HEK293 (cell line): ENCODE results near the gene CTNNA2.

ENCODE experiments used
- CTCF ChIA-PET: fragments of 350-600 bp; formaldehyde crosslinking; extraction: SDS; loops from one replicate; lab custom pipeline; 2021; ENCODE audit warnings: antibody characterized with exemption; lab: Yijun Ruan, JAX
- POLR2A ChIA-PET: fragments of 300-600 bp; formaldehyde crosslinking; extraction: SDS; loops from one replicate; lab custom pipeline; 2020; ENCODE audit warnings: antibody characterized with exemption, inconsistent platforms; lab: Yijun Ruan, JAX
- H3K27ac ChIP-seq: fragments of 200-500 bp; sonication (Bioruptor generic); 2 replicates; pipeline ENCODE4 v1.5.1; 2014; ENCODE audit warnings: low read depth, low read length, control low read depth, inconsistent platforms; ENCODE audit errors: extremely low read depth
- H3K36me3 ChIP-seq, 2 experiments: fragments of 200-500 bp in 1 of 2; sonication (Bioruptor generic) in 1 of 2; 1 replicate in 1 of 2; 2 replicates in 1 of 2; pipeline ENCODE4 v1.5.1; 2014 to 2017; ENCODE audit warnings: inconsistent platforms in 2 of 2, low read length in 2 of 2; ENCODE audit not compliant: control insufficient read depth in 2 of 2, insufficient read depth in 1 of 2
- H3K4me1 ChIP-seq: fragments of 200-500 bp; sonication (Bioruptor generic); 2 replicates; pipeline ENCODE4 v1.5.1; 2014; ENCODE audit warnings: mild to moderate bottlenecking, low read length, inconsistent platforms; ENCODE audit not compliant: control insufficient read depth, insufficient read depth
- H3K4me3 ChIP-seq: 2 replicates; pipeline ENCODE4 v1.5.1; 2011; ENCODE audit warnings: low read depth, mild to moderate bottlenecking, control low read depth, low read length, moderate library complexity
- H3K9me3 ChIP-seq: fragments of 200-500 bp; sonication (Bioruptor generic); 2 replicates; pipeline ENCODE4 v1.5.1; 2014; ENCODE audit warnings: low read depth, low read length, inconsistent platforms; ENCODE audit not compliant: control insufficient read depth, insufficient read depth
- GFI1B ChIP-seq: fragments of 450-650 bp; formaldehyde crosslinking; IDR thresholded peaks from 2 replicates; pipeline ENCODE4 v1.5.1; 2016; ENCODE audit warnings: missing biosample characterization, missing genetic modification characterization
- KLF10 ChIP-seq: fragments of 450-650 bp; IDR thresholded peaks from 2 replicates; pipeline ENCODE4 v1.5.1; 2018; ENCODE audit warnings: missing biosample characterization, mild to moderate bottlenecking, missing genetic modification characterization
- RBAK ChIP-seq: fragments of 450-650 bp; formaldehyde crosslinking; IDR thresholded peaks from 2 replicates; pipeline ENCODE4 v1.5.1; 2016; ENCODE audit warnings: missing biosample characterization, missing genetic modification characterization
- SP7 ChIP-seq: fragments of 450-650 bp; formaldehyde crosslinking; IDR thresholded peaks from 2 replicates; pipeline ENCODE4 v1.5.1; 2016; ENCODE audit warnings: missing biosample characterization, missing genetic modification characterization
- TRIM28 ChIP-seq: IDR thresholded peaks from 2 replicates; pipeline ENCODE4 v1.6.1; 2011; ENCODE audit warnings: low read length, control low read depth, borderline replicate concordance
- ZBTB8A ChIP-seq: fragments of 450-650 bp; formaldehyde crosslinking; IDR thresholded peaks from 2 replicates; pipeline ENCODE4 v1.5.1; 2016; ENCODE audit warnings: missing biosample characterization, missing genetic modification characterization
- ZFP41 ChIP-seq: fragments of 450-650 bp; formaldehyde crosslinking; IDR thresholded peaks from 2 replicates; pipeline ENCODE4 v1.5.1; 2016; ENCODE audit warnings: missing biosample characterization, missing genetic modification characterization, borderline replicate concordance
- ZIC2 ChIP-seq: fragments of 450-650 bp; formaldehyde crosslinking; IDR thresholded peaks from 2 replicates; pipeline ENCODE4 v1.5.1; 2016; ENCODE audit warnings: missing biosample characterization, missing genetic modification characterization
- ZNF132 ChIP-seq: fragments of 450-650 bp; formaldehyde crosslinking; IDR thresholded peaks from 2 replicates; pipeline ENCODE4 v1.5.1; 2017; ENCODE audit warnings: missing biosample characterization, missing genetic modification characterization, borderline replicate concordance
- ZNF2 ChIP-seq: fragments of 450-650 bp; formaldehyde crosslinking; IDR thresholded peaks from 2 replicates; pipeline ENCODE4 v1.5.1; 2016; ENCODE audit warnings: missing biosample characterization, missing genetic modification characterization
- ZNF324 ChIP-seq: fragments of 450-650 bp; formaldehyde crosslinking; IDR thresholded peaks from 2 replicates; pipeline ENCODE4 v1.5.1; 2016; ENCODE audit warnings: missing biosample characterization, missing genetic modification characterization
- ZNF341 ChIP-seq: fragments of 450-650 bp; formaldehyde crosslinking; IDR thresholded peaks from 2 replicates; pipeline ENCODE4; 2016; ENCODE audit warnings: low read depth, missing biosample characterization, missing genetic modification characterization
- ZNF391 ChIP-seq: fragments of 450-650 bp; formaldehyde crosslinking; IDR thresholded peaks from 2 replicates; pipeline ENCODE4 v1.5.1; 2016; ENCODE audit warnings: low read depth, missing biosample characterization, missing genetic modification characterization, borderline replicate concordance
- ZNF548 ChIP-seq: fragments of 450-650 bp; formaldehyde crosslinking; IDR thresholded peaks from 2 replicates; pipeline ENCODE4 v1.5.1; 2016; ENCODE audit warnings: missing biosample characterization, missing genetic modification characterization
- TF ChIP-seq, protein P1 (sequence below): fragments of 450-650 bp; formaldehyde crosslinking; IDR thresholded peaks from 2 replicates; pipeline ENCODE4 v1.5.1; 2016; ENCODE audit warnings: missing biosample characterization, missing genetic modification characterization
- TF ChIP-seq, protein P2 (sequence below): sonication (generic); formaldehyde crosslinking; IDR thresholded peaks from 2 replicates; pipeline ENCODE4 v1.8.1; 2022; ENCODE audit warnings: mild to moderate bottlenecking, moderate library complexity, missing genetic modification reagents
- TF ChIP-seq, protein P3 (sequence below): fragments of 450-650 bp; formaldehyde crosslinking; IDR thresholded peaks from 2 replicates; pipeline ENCODE4 v1.5.1; 2016; ENCODE audit warnings: missing biosample characterization, missing genetic modification characterization
- TF ChIP-seq, protein P4 (sequence below): fragments of 450-650 bp; formaldehyde crosslinking; IDR thresholded peaks from 2 replicates; pipeline ENCODE4 v1.5.1; 2016; ENCODE audit warnings: missing biosample characterization, missing genetic modification characterization
- TF ChIP-seq, protein P5 (sequence below): fragments of 450-650 bp; formaldehyde crosslinking; IDR thresholded peaks from 2 replicates; pipeline ENCODE4 v1.5.1; 2016; ENCODE audit warnings: missing biosample characterization, missing genetic modification characterization
- TF ChIP-seq, protein P6 (sequence below): fragments of 450-650 bp; formaldehyde crosslinking; IDR thresholded peaks from 2 replicates; pipeline ENCODE4 v1.5.1; 2016; ENCODE audit warnings: missing biosample characterization, missing genetic modification characterization, borderline replicate concordance

Gene CTNNA2

DNA sequence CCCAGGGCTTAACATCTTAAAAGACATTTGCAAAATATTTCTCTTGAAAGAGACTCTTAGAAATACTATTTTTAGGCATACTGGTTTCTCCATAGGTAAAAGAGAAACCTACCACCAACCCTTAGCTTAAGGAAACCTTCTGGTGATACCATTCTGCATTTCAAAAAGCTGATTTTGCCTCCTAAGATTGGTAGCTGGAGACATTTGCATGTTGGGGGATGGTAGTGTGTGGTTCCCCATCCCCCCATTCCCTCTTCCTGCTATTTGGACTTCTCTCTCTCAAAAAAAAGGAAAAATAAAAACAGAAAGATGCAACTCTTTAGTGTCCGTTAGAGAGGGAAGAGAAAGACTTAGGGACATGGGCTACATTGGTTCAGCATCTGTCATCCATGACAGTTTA, 787.5 kb downstream of the CTNNA2 start:
- Histone ChIP-seq H3K4me1 (no peaks in the 10 kb centered on the region), H3K9me3 (no peaks in the 10 kb centered on the region), H3K27ac (no peak overlapping the region), H3K36me3 (no peaks in the 10 kb centered on the region), H3K4me3 (no peak overlapping the region)
- POLR2A ChIA-PET: no interaction called here
- TF ChIP-seq ZNF132 (tag by site-specific recombination): no peak
- TF ChIP-seq, protein P1, sequence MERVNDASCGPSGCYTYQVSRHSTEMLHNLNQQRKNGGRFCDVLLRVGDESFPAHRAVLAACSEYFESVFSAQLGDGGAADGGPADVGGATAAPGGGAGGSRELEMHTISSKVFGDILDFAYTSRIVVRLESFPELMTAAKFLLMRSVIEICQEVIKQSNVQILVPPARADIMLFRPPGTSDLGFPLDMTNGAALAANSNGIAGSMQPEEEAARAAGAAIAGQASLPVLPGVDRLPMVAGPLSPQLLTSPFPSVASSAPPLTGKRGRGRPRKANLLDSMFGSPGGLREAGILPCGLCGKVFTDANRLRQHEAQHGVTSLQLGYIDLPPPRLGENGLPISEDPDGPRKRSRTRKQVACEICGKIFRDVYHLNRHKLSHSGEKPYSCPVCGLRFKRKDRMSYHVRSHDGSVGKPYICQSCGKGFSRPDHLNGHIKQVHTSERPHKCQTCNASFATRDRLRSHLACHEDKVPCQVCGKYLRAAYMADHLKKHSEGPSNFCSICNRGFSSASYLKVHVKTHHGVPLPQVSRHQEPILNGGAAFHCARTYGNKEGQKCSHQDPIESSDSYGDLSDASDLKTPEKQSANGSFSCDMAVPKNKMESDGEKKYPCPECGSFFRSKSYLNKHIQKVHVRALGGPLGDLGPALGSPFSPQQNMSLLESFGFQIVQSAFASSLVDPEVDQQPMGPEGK (tag by site-specific recombination): no peak
- TF ChIP-seq, protein P2, sequence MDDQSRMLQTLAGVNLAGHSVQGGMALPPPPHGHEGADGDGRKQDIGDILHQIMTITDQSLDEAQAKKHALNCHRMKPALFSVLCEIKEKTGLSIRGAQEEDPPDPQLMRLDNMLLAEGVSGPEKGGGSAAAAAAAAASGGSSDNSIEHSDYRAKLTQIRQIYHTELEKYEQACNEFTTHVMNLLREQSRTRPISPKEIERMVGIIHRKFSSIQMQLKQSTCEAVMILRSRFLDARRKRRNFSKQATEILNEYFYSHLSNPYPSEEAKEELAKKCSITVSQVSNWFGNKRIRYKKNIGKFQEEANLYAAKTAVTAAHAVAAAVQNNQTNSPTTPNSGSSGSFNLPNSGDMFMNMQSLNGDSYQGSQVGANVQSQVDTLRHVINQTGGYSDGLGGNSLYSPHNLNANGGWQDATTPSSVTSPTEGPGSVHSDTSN (CRISPR knock-in tag): no peak
- TF ChIP-seq ZIC2 (tag by site-specific recombination): no peak
- TF ChIP-seq, all 188 proteins: peak for 0
- CTCF ChIA-PET: interaction anchor here (0.7 to 1.7 kb wide), 2 partner anchors 10 to 62 kb away, joined by 3 to 6 read pairs; no protein-coding TSS in a partner anchor

DNA sequence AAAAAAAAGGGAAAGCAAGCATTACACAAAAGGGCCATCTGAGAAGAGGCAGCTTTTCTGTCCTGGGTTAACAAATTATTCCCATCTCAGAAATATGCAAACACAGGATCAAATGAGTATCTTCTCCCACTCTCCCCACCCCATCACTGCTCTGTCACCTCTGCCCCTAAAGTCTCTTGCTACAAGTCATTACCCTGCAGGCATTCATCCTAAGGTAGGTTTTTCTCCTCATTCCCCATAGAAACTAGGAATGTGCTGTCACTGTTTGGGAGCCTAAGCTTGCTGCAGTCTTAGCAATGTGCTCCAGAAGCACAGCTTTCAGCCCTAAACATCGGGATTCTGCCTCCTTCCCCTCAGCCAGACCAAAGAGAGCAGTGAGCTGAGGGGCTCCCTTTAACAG, 788.1 kb downstream of the CTNNA2 start:
- CTCF ChIA-PET: interaction anchor here (0.7 to 1.7 kb wide), 2 partner anchors 10 to 62 kb away, joined by 3 to 6 read pairs; no protein-coding TSS in a partner anchor
- H3K9me3 ChIP-seq: no peaks in the 10 kb centered on the region
- H3K4me1 ChIP-seq: no peaks in the 10 kb centered on the region
- no peak overlapping the region for H3K27ac ChIP-seq
- H3K36me3 ChIP-seq: no peaks in the 10 kb centered on the region
- H3K4me3 ChIP-seq: no peak overlapping the region
- no peak for TF ChIP-seq ZNF341 (tag by site-specific recombination)
- no peak for TF ChIP-seq TRIM28
- TF ChIP-seq, protein P3, sequence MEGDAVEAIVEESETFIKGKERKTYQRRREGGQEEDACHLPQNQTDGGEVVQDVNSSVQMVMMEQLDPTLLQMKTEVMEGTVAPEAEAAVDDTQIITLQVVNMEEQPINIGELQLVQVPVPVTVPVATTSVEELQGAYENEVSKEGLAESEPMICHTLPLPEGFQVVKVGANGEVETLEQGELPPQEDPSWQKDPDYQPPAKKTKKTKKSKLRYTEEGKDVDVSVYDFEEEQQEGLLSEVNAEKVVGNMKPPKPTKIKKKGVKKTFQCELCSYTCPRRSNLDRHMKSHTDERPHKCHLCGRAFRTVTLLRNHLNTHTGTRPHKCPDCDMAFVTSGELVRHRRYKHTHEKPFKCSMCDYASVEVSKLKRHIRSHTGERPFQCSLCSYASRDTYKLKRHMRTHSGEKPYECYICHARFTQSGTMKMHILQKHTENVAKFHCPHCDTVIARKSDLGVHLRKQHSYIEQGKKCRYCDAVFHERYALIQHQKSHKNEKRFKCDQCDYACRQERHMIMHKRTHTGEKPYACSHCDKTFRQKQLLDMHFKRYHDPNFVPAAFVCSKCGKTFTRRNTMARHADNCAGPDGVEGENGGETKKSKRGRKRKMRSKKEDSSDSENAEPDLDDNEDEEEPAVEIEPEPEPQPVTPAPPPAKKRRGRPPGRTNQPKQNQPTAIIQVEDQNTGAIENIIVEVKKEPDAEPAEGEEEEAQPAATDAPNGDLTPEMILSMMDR: no peak
- TF ChIP-seq, protein P4, sequence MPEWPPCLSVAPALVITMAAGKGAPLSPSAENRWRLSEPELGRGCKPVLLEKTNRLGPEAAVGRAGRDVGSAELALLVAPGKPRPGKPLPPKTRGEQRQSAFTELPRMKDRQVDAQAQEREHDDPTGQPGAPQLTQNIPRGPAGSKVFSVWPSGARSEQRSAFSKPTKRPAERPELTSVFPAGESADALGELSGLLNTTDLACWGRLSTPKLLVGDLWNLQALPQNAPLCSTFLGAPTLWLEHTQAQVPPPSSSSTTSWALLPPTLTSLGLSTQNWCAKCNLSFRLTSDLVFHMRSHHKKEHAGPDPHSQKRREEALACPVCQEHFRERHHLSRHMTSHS: no peak
- TF ChIP-seq, protein P5, sequence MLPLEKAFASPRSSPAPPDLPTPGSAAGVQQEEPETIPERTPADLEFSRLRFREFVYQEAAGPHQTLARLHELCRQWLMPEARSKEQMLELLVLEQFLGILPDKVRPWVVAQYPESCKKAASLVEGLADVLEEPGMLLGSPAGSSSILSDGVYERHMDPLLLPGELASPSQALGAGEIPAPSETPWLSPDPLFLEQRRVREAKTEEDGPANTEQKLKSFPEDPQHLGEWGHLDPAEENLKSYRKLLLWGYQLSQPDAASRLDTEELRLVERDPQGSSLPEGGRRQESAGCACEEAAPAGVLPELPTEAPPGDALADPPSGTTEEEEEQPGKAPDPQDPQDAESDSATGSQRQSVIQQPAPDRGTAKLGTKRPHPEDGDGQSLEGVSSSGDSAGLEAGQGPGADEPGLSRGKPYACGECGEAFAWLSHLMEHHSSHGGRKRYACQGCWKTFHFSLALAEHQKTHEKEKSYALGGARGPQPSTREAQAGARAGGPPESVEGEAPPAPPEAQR: no peak
- TF ChIP-seq, all 188 proteins: peak for 0
- POLR2A ChIA-PET: no interaction called here

DNA sequence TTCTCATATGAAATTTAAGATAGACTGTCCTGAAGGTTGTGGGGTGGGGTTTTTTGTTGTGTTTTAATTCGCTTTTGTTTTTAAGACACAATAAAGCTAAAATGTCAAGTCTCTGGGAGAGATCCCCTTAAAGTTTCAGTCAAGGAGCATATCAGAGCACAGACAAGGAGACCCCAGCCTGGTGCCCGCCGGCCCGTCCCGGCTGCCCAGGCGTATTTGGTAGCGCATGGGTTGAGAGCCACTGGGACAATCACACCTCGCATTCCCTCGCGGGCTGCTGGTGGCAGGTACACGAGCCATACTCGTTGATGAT, 789.1 kb downstream of the CTNNA2 start:
- CTCF ChIA-PET: interaction anchor here (1.7 kb wide), 1 partner anchor 63 kb away, joined by 6 read pairs; no protein-coding TSS in a partner anchor
- POLR2A ChIA-PET: no interaction called here
- H3K4me1 ChIP-seq: no peaks in the 10 kb centered on the region
- TF ChIP-seq, protein P6, sequence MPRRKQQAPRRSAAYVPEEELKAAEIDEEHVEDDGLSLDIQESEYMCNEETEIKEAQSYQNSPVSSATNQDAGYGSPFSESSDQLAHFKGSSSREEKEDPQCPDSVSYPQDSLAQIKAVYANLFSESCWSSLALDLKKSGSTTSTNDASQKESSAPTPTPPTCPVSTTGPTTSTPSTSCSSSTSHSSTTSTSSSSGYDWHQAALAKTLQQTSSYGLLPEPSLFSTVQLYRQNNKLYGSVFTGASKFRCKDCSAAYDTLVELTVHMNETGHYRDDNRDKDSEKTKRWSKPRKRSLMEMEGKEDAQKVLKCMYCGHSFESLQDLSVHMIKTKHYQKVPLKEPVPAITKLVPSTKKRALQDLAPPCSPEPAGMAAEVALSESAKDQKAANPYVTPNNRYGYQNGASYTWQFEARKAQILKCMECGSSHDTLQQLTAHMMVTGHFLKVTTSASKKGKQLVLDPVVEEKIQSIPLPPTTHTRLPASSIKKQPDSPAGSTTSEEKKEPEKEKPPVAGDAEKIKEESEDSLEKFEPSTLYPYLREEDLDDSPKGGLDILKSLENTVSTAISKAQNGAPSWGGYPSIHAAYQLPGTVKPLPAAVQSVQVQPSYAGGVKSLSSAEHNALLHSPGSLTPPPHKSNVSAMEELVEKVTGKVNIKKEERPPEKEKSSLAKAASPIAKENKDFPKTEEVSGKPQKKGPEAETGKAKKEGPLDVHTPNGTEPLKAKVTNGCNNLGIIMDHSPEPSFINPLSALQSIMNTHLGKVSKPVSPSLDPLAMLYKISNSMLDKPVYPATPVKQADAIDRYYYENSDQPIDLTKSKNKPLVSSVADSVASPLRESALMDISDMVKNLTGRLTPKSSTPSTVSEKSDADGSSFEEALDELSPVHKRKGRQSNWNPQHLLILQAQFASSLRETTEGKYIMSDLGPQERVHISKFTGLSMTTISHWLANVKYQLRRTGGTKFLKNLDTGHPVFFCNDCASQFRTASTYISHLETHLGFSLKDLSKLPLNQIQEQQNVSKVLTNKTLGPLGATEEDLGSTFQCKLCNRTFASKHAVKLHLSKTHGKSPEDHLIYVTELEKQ (tag by site-specific recombination): no peak
- no peak for TF ChIP-seq ZNF2 (tag by site-specific recombination)
- TF ChIP-seq RBAK (tag by site-specific recombination): no peak
- TF ChIP-seq SP7 (tag by site-specific recombination): no peak
- TF ChIP-seq KLF10 (tag by site-specific recombination): no peak
- no peak for TF ChIP-seq ZBTB8A (tag by site-specific recombination)
- no peak for TF ChIP-seq GFI1B (tag by site-specific recombination)
- TF ChIP-seq ZNF548 (tag by site-specific recombination): no peak
- TF ChIP-seq ZNF391 (tag by site-specific recombination): no peak
- no peak for TF ChIP-seq ZFP41 (tag by site-specific recombination)
- TF ChIP-seq ZNF324 (tag by site-specific recombination): no peak
- TF ChIP-seq, all 188 proteins: peak for 0
- no peaks in the 10 kb centered on the region for H3K36me3 ChIP-seq
- H3K9me3 ChIP-seq: no peaks in the 10 kb centered on the region
- no peak overlapping the region for H3K27ac ChIP-seq
- H3K4me3 ChIP-seq: no peak overlapping the region
